GM21786 (cell line): ENCODE results near the gene ZFYVE28.
A peak's percentile ranks its signal among the peaks of the same experiment; 100 is the strongest.
"Not testable (repeated sequence)": the region's sequence is repeated elsewhere in the genome, so short reads cannot be mapped to it uniquely, and the experiment has no call there.

Experiments
- ATAC-seq: cut with Tn5 transposase; IDR thresholded peaks from one replicate; pipeline ENCODE4 v1.9.1; 2021; ENCODE audit not compliant: unreplicated experiment

Gene ZFYVE28

DNA sequence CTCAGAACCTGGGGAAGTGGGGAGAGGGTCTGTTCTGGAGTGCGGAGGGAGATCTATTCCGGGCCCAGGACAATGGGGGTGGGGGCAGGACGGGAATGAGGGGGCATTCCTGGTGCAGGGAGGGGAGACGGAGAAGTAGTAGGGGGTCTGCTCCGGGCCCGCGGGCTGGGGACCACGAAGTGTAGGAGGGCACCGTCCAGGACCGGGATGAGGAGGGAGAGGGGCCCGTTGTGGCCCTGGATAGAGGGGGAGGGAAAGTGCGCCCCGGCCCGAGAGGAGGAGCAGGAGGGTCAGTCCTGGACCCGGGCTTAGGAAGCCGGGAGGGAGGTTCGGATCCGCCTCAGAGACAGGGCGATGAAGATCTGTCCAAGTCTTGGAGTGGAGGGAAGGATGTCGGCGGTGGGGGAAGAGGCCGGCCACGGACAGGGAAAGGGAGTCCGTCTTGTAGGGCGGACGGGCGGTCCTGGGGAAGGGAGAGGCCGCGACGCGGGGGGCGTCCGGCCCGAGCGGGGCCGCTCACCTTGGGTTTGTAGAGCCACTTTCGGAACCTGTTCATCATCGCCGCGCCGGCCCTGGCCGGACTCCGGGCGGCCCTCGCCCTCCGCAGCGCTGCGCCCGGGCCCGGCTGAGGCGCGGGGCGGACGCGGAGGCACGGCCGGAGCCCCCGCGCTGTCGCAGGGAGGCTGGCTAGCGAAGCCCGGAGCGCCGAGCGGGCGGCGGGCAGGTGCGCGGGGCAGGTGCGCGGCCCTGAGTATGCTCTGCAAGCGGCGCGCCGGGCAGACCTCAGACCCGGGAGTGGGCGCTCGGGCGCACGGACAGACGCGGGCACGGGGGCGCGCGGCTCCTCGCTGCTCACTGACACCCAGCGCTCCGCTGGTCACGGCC, at the start of gene ZFYVE28:
ZFYVE28 (minus strand) TSS at position 881 of the 885 bp plus-strand sequence; CDS start at position 559, 322 bp downstream.
- ATAC-seq = no peak

DNA sequence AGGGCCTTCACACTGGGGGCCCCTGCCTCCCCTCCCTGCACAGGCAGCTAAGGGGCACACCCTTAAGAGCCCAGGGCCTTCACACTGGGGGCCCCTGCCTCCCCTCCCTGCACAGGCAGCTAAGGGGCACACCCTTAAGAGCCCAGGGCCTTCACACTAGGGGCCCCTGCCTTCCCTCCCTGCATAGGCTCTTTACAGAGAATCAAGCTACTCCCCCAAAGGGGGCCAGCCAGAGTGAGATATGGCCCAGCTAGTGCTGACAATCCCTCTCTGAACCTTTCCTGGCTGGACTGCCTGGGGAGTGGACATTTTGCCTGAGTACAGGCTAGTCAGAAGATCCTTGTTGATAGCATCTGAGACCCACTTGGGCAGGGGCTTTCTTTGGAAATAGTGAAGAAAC, 47.1 kb upstream of the ZFYVE28 start:
- ATAC-seq = not testable (repeated sequence)

- ATAC-seq = no peak
Measured at GRCh38 chr4:2465032-2465431, 46.6 kb upstream of the ZFYVE28 start.

- no peak for ATAC-seq
Measured at GRCh38 chr4:2462992-2463762, 44.7 kb upstream of the ZFYVE28 start.

DNA sequence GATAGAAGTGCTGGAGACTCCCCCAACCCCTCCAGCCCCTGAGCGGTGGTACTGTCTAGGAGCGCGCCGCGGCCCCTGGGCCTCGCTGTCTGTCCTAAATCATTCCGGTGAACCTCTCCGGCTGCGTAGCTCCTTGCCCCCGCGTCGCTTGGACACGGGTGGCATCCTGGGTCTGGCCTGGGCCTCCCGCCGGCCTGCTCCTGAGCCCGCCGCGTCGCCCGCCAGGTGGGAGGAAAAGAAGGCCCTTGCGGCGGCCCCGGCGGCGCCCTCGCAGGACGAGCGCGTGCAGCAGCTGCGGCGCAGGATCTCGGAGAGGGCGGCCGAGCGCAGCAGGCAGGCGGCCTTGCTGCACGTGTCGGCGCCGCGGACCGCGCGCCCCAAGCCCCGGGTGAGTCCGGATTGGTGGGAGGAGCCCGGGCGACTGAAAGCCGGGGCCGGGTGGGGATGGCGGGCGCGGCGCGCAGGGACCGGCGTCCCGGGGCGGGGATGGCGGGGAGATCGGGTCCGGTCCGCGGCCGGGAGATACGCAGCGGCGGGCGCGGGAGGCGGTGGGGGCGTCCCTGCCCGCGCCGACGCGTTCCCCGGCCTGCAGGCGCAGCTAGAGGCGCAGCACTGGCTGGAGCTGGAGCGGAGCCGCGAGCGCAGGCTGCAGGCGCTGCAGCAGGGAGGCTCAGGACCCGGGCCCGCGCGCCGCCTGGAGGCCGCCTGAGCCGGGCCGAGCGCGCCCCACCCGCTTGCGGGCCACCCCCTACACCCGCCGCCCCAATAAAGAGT, 44.0 kb upstream of the ZFYVE28 start:
- ATAC-seq = peak; percentile 70

DNA sequence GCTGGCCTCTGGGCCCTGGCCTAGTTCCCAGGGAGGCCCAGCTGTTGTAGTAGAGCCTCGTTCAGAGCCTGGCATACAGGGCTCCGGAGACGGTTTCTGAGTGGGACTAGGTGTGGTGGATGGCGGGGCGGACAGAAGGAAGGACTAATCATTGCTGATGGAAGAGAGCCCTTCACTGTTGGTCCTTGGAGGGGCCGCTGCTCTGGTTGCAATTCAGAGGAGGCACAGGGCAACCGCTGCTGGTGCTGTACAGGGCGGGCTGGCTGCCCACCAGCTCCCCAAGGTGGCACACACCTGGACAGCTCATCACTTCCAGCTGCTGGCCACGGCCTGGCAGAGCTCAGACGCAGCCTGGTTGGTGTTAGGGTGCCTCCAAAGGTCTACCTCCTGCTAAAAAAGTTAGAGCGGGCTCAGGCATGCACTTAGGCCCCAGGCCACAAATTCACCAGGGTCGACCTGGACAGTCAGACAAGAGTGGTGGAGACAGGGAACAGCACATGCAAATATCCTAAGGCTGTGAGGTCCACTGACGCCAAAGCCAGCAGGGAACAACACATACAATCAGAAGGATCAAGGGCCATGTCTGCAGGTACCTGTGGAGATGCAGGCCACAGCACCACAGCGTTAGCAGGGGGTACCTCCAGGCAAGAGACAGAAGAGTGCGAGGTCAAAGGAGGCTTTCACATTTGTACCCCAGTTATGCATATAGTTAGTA, 43.0 kb upstream of the ZFYVE28 start:
- ATAC-seq = no peak

DNA sequence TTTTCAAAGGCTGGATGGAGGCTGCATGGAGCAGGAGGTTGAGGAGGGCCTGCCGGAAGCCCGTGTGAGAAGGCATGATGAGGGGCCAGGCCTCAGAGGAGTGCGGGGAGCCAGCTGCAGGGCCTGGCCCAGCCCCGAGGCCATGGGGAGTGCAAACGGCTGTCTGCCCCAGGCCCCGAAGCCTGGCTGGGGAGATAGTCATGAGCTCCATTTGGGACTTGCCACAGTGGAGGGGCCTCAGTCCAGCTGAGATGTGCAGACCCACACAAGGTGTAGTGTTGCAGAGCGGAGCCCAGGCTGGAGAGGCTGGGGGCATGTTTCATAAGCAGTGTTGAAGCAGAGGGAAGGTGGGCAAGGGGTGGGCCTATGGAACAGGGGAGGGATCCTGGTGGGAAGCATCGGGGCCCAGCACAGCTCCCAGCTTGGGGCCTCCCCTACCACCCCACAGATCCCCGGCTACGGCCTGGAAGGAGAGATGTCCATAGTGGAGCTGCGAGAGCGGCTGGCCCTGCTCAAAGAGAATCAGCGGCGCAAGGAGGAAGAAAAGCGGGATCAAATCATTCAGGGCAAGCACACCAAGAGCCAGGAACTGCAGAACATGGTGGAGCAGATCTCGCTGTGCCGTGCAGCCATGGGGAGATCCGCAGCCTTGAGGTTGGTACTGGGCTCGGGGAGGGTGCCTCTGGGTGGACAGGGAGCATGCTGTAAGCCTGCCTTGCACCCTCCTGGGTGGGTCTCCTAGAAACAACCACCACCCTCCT, 41.3 kb upstream of the ZFYVE28 start:
- ATAC-seq = no peak

- ATAC-seq = no peak
Measured at GRCh38 chr4:2458546-2459491, 40.4 kb upstream of the ZFYVE28 start.

DNA sequence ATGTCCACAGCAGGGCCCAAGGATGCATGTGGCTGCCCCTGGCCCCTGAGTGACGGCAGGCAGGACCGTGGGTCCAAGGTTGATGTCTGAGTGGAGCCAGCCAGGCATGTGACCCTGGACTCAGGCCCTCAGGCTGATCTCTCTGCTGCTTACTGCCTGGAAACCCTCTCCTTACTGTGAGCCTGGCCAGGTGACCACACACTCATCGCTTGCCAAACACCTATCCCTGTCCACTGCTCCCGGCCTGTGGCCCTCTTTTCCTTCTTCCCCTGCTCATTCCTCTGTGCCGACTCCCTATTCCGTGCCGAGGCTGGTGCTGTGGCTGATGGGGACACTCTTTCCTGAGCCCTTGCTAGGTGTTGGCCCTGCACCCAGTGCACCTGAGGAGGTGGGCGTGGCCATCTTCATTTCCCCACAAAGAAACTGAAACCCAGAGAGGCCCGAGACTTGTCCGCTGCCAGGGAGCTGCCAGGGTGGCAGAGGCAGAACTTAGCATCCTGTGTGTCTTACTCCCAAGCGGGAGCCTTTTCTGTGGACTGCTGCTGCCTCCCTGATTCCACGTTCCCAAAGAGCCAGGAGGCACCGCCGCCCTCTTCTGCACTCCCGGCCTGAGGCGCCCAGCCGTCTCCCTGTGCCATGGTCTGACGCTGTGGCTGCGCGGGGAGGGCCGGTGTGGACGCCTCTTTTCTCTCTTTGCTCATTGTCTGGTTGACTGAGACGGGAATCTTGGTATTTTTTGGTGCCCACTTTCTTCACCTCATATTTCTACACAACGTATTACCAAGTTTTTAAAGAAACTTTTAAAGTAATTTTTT, 39.2 kb upstream of the ZFYVE28 start:
- ATAC-seq = no peak

GRCh38 chr4:2451821-2452785, 33.7 kb upstream of the ZFYVE28 start:
- no peak for ATAC-seq

DNA sequence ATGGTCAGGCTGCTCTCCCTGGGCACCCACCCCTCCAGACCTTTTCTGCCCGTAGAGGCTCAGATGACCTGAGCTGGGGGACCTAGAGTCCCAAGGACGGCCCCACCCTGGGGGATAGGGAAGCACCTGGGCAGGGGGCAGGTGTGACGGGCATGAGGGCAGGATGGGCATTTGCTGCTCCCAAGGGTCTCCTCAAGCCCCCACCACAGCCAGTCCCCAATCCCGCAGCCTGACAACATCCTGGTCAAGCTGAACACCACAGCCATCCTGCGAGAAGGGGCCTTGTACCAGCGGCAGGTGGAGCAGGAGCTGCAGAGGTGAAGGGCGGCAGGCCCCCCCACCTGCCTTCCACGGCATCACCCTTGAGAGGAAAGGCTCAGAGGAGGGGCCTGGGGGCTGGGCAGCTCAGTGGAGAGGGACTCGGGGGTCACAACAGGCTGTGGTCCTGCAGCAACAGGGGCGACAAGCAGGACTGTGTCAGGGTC, 32.6 kb upstream of the ZFYVE28 start:
- no peak for ATAC-seq

GRCh38 chr4:2450394-2451035, 32.1 kb upstream of the ZFYVE28 start:
- no peak for ATAC-seq

- no peak for ATAC-seq
Measured at GRCh38 chr4:2449511-2450392, 31.3 kb upstream of the ZFYVE28 start.

DNA sequence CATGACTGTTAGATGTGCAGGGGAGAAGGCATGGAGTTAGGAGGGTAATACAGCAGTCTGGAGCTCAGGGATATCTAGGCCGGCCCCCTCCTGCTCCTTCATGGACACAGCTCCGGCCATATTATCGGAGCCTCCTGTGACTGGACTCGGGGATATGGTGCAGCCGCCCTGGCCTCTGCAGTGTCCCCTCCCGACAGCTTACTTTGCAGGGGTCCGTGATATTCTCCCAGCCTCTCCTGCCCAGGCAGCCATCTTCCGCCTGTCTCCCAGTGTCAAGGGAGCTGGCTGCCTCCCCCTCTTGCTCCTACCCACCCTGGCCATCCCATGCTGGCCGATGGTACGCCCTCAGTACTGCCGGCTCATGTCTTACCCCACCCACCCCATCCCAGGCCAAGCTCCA, 30.6 kb upstream of the ZFYVE28 start:
- ATAC-seq = no peak

GRCh38 chr4:2448589-2448988, 30.1 kb upstream of the ZFYVE28 start:
- no peak for ATAC-seq
